Measurements from ENCODE around the gene HLCS.
"Not testable (repeated sequence)": the region's sequence is repeated elsewhere in the genome, so short reads cannot be mapped to it uniquely, and the experiment has no call there.

HLCS gene

GRCh38 chr21:36989699-36990507, 23.4 kb upstream of the HLCS start:
- peak; percentile 97 for TF ChIP-seq CTCF (IDR thresholded peaks at IDR 0.05; ENCODE audit: extremely low read depth, insufficient read depth, missing control alignments)
- in situ Hi-C loops (cut with MboI; ENCODE audit: low pct_unique_long_range_greater_than_20kb, low sequenced_read_pairs, unreplicated experiment), result no loop called here
- peak; percentile 98 for DNase-seq (ENCODE audit: low spot score)

- DNase-seq (ENCODE audit: low spot score); in situ Hi-C loops (cut with MboI; ENCODE audit: low pct_unique_long_range_greater_than_20kb, low sequenced_read_pairs, unreplicated experiment): not testable (repeated sequence)
Measured at GRCh38 chr21:36989199-36989698, 22.8 kb upstream of the HLCS start.

GRCh38 chr21:36988536-36988935, 22.1 kb upstream of the HLCS start:
- in situ Hi-C loops (cut with MboI; ENCODE audit: low pct_unique_long_range_greater_than_20kb, low sequenced_read_pairs, unreplicated experiment), result no loop called here

GRCh38 chr21:36987845-36988244, 21.4 kb upstream of the HLCS start:
- no peak for TF ChIP-seq CTCF (IDR thresholded peaks at IDR 0.05; ENCODE audit: extremely low read depth, insufficient read depth, missing control alignments)
- DNase-seq (ENCODE audit: low spot score), result no peak
- in situ Hi-C loops (cut with MboI; ENCODE audit: low pct_unique_long_range_greater_than_20kb, low sequenced_read_pairs, unreplicated experiment), result no loop called here

More at GRCh38 chr21:36988536-36988935, 22.1 kb upstream of the HLCS start:
- no peak for DNase-seq (ENCODE audit: low spot score)
- TF ChIP-seq CTCF (IDR thresholded peaks at IDR 0.05; ENCODE audit: extremely low read depth, insufficient read depth, missing control alignments), result no peak

- in situ Hi-C loops (cut with MboI; ENCODE audit: low pct_unique_long_range_greater_than_20kb, low sequenced_read_pairs, unreplicated experiment), result no loop called here
- no peak for TF ChIP-seq CTCF (IDR thresholded peaks at IDR 0.05; ENCODE audit: extremely low read depth, insufficient read depth, missing control alignments)
- no peak for DNase-seq (ENCODE audit: low spot score)
Measured at GRCh38 chr21:36985751-36986594, 19.5 kb upstream of the HLCS start.

- TF ChIP-seq CTCF (IDR thresholded peaks at IDR 0.05; ENCODE audit: extremely low read depth, insufficient read depth, missing control alignments), result no peak
- DNase-seq (ENCODE audit: low spot score), result no peak
- in situ Hi-C loops (cut with MboI; ENCODE audit: low pct_unique_long_range_greater_than_20kb, low sequenced_read_pairs, unreplicated experiment), result no loop called here
Measured at GRCh38 chr21:36981977-36982700, 15.7 kb upstream of the HLCS start.
